ENCODE data around the gene HSF4. TPM values are rescaled to one million over a fixed set of nuclear protein-coding genes. Genes with fewer than 3 reads are reported as not detected.

Gene HSF4
- total RNA-seq, 1 donor: 5.8 TPM

- Histone ChIP-seq H3K4me1 (ENCODE audit: insufficient read depth, low read length) (peaks cover 3% of the 10 kb centered on the region), H3K4me2 (ENCODE audit: insufficient read depth, low read length) (no peak overlapping the region), H3K9me3 (ENCODE audit: low read depth, low read length) (no peaks in the 10 kb centered on the region), H3K27ac (ENCODE audit: low read depth, low read length) (no peak overlapping the region), H2AFZ (ENCODE audit: low read length) (no peak overlapping the region), H3K79me2 (ENCODE audit: insufficient read depth, low read length) (peaks cover 9% of the 10 kb centered on the region), H3K4me3 (ENCODE audit: insufficient read depth, low read length) (no peak overlapping the region), H3K27me3 (ENCODE audit: insufficient read depth, low read length) (no peaks in the 10 kb centered on the region), H3K36me3 (ENCODE audit: insufficient read depth, low read length) (peaks cover 50% of the 10 kb centered on the region), H4K20me1 (ENCODE audit: insufficient read depth, low read length) (peaks cover 12% of the 10 kb centered on the region)
- DNase-seq (ENCODE audit: insufficient read length, low spot score, missing footprints): peak; percentile 83
- no peak for TF ChIP-seq CTCF (IDR thresholded peaks at IDR 0.05; ENCODE audit: extremely low read depth, low read depth, low read length)
Observed at GRCh38 chr16:67148656-67149275, 15.8 kb upstream of the HSF4 start.

GRCh38 chr16:67149276-67150046 lies 15.1 kb upstream of the HSF4 start:
- TF ChIP-seq CTCF (IDR thresholded peaks at IDR 0.05; ENCODE audit: extremely low read depth, low read depth, low read length): no peak
- no peaks in the 10 kb centered on the region for H3K9me3 ChIP-seq (ENCODE audit: low read depth, low read length)
- H3K36me3 ChIP-seq (ENCODE audit: insufficient read depth, low read length): peaks cover 49% of the 10 kb centered on the region
- no peak overlapping the region for H3K4me2 ChIP-seq (ENCODE audit: insufficient read depth, low read length)
- peak; percentile 62 for DNase-seq (ENCODE audit: insufficient read length, low spot score, missing footprints)
- H3K79me2 ChIP-seq (ENCODE audit: insufficient read depth, low read length): peaks cover 9% of the 10 kb centered on the region
- H3K4me1 ChIP-seq (ENCODE audit: insufficient read depth, low read length): peaks cover 3% of the 10 kb centered on the region
- no peak overlapping the region for H2AFZ ChIP-seq (ENCODE audit: low read length)
- H3K4me3 ChIP-seq (ENCODE audit: insufficient read depth, low read length): peak overlapping the region; percentile 89
- H3K27ac ChIP-seq (ENCODE audit: low read depth, low read length): no peak overlapping the region
- H4K20me1 ChIP-seq (ENCODE audit: insufficient read depth, low read length): peaks cover 17% of the 10 kb centered on the region
- H3K27me3 ChIP-seq (ENCODE audit: insufficient read depth, low read length): no peaks in the 10 kb centered on the region

- H3K79me2 ChIP-seq (ENCODE audit: insufficient read depth, low read length): peaks cover 9% of the 10 kb centered on the region
- H3K36me3 ChIP-seq (ENCODE audit: insufficient read depth, low read length): peaks cover 42% of the 10 kb centered on the region
- peak; percentile 4 for TF ChIP-seq CTCF (IDR thresholded peaks at IDR 0.05; ENCODE audit: extremely low read depth, low read depth, low read length)
- peak; percentile 99 for DNase-seq (ENCODE audit: insufficient read length, low spot score, missing footprints)
- peaks cover 5% of the 10 kb centered on the region for H3K4me1 ChIP-seq (ENCODE audit: insufficient read depth, low read length)
- H3K4me3 ChIP-seq (ENCODE audit: insufficient read depth, low read length): peak overlapping the region; percentile 89
- no peaks in the 10 kb centered on the region for H3K9me3 ChIP-seq (ENCODE audit: low read depth, low read length)
- H3K4me2 ChIP-seq (ENCODE audit: insufficient read depth, low read length): peak overlapping the region; percentile 74
- H2AFZ ChIP-seq (ENCODE audit: low read length): peak overlapping the region; percentile 80
- H4K20me1 ChIP-seq (ENCODE audit: insufficient read depth, low read length): peaks cover 19% of the 10 kb centered on the region
- peak overlapping the region; percentile 78 for H3K27ac ChIP-seq (ENCODE audit: low read depth, low read length)
- H3K27me3 ChIP-seq (ENCODE audit: insufficient read depth, low read length): no peaks in the 10 kb centered on the region
Observed at GRCh38 chr16:67150047-67150832, 14.3 kb upstream of the HSF4 start.

Data from osteoblast (primary cell).